ENCODE results near the gene FADS2.

Gene FADS2

DNA sequence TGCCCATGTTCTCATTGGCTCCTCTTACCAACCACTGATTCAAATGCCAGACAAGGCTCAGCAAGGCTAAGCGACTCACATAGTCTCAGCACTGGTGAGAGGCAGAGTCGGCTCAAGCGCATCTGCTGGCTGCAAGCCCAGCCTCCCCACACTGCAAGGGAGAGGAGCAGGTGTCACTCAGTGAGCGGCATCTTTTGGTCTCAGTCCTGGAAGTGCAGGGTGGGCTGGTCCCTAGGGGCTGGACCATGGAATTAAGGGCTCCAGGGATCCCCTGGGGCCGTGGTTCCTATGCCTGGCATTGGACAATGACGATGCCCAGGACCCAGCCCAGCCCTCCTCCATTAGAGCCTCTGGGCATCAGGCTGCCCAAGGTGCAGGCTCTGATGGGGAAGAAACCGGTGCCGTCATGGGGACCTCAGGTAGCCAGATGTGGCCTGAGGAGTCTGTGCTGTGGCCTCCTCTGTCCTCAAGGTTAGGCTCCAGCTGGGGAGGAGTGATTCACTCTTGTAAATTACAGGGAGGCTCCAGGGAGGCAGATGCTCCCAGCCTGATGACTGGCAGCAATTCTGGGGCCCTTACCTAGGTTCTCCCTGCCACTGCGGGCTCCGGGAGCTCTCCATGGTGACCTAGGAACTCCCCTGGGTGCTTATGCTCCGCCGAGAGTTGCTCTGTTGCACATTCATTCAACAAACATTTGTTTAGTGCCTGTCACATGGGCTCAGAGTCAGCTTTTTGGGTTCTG lies 28.0 kb downstream of the FADS2 start:
- H3K4me3 ChIP-seq (ENCODE audit: low read depth, low read length) = no peak overlapping the region
- no peak for DNase-seq (ENCODE audit: low read depth, low spot score)
- POLR2A ChIA-PET = no interaction called here
- TF ChIP-seq, protein P1, sequence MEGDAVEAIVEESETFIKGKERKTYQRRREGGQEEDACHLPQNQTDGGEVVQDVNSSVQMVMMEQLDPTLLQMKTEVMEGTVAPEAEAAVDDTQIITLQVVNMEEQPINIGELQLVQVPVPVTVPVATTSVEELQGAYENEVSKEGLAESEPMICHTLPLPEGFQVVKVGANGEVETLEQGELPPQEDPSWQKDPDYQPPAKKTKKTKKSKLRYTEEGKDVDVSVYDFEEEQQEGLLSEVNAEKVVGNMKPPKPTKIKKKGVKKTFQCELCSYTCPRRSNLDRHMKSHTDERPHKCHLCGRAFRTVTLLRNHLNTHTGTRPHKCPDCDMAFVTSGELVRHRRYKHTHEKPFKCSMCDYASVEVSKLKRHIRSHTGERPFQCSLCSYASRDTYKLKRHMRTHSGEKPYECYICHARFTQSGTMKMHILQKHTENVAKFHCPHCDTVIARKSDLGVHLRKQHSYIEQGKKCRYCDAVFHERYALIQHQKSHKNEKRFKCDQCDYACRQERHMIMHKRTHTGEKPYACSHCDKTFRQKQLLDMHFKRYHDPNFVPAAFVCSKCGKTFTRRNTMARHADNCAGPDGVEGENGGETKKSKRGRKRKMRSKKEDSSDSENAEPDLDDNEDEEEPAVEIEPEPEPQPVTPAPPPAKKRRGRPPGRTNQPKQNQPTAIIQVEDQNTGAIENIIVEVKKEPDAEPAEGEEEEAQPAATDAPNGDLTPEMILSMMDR (IDR thresholded peaks at IDR 0.05; ENCODE audit: insufficient read depth, low read length, missing control alignments) = no peak
- CTCF ChIA-PET = interaction anchor here (0.9 to 1.5 kb wide), 3 partner anchors 12 to 252 kb away, joined by 3 to 7 read pairs (median 3); no protein-coding TSS in a partner anchor

DNA sequence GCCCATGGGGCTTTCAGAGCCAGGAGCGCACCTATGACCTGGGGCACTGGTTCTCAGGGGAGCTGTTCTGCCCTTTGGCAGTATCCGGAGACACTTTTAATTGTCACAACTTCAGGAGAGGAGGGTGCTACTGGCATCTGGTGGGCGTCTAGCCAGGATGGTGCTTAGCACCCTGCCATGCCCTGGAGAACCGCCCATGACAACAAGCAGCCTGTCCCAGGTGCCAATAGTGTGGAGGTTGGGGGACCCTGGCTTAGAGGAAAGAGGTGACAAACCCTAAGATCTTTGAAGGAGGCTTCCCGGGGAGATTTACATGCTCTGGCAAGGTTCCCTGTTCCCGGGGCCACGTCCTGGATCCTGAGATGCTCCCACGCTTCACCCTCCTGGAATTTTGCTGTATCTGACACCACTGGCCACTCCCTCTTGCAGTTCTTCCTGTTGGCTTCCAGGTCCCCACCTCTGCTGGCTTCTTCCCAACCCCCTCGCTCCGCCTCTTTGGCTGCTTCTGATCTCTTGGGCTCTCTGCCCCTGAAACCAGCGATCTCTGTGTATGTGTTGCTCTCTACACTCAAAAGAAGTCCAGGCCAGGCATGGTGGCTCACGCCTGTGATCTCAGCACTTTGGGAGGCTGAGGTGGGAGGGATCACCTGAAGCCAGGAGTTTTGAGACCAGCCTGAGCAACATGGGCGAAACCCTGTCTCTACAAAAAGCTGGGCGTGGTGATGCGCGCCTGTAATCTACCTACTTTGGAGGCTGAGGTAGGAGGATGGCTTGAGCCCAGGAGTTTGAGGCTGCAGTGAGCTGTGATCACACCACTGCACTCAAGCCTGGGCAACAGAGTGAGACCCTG lies 32.2 kb downstream of the FADS2 start:
- CTCF ChIA-PET = interaction anchor here (0.6 to 2.5 kb wide), 2 partner anchors 10 to 66 kb away, joined by 3 to 10 read pairs; no protein-coding TSS in a partner anchor
- POLR2A ChIA-PET = no interaction called here
- H3K4me3 ChIP-seq (ENCODE audit: low read depth, low read length) = no peak overlapping the region
- DNase-seq (ENCODE audit: low read depth, low spot score) = no peak
- TF ChIP-seq, protein P1 (IDR thresholded peaks at IDR 0.05; ENCODE audit: insufficient read depth, low read length, missing control alignments) = no peak

DNA sequence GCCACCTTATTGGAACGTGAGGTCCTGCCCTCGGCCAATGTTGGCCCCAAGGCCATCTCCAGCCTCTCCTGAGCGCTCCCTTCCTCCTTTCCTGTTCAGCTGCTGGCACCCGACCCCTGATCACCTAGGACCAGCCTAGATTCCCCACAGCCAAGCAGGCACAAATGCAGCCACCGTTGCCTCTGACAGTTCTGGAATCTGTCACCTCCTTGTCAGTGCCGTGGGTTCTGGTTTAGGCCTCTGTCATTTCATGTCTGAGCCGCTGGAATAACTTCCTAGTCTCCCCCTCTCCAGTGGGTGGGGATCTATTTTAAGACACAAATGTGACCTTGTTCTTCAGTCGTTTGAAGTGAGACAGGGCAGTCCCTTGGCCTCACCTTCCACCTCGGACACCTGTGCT lies 33.5 kb downstream of the FADS2 start:
- POLR2A ChIA-PET = no interaction called here
- no peak for DNase-seq (ENCODE audit: low read depth, low spot score)
- CTCF ChIA-PET = interaction anchor here (2.5 kb wide), 1 partner anchor 9 kb away, joined by 10 read pairs; no protein-coding TSS in a partner anchor
- no peak overlapping the region for H3K4me3 ChIP-seq (ENCODE audit: low read depth, low read length)
- TF ChIP-seq, protein P1 (IDR thresholded peaks at IDR 0.05; ENCODE audit: insufficient read depth, low read length, missing control alignments) = no peak

DNA sequence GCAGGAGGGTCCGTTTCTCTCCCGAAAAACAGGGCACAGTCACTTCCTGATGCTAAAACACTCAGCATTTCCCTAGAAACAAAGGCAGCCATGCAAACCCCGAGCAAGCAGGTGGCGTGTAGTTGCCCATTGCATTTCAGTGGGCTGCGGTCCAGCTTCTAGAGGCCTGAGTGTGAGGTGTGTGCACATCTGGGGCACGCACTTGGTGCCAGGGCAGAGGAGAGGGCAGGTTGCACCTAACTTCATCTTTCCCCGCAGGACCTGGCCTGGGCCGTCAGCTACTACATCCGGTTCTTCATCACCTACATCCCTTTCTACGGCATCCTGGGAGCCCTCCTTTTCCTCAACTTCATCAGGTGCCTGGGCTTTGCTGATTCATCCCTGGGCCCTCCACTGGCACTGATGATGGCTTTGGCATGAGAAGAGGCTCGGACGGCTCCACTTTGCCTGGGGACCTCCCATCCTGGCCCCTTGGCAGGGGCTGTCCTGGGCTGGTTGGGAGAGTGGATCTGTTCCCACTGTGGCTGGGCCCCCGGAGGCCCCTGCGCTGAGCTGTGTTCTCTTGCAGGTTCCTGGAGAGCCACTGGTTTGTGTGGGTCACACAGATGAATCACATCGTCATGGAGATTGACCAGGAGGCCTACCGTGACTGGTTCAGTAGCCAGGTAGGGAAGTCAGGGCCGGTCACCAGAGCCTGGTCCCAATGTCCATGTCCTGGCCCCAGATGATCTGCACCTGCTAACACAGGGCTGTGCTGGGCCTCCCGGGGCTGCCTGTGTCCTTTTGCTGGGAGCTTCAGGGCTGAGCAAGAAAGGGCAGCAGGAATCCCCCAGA lies 34.8 kb downstream of the FADS2 start:
- TF ChIP-seq, protein P1 (IDR thresholded peaks at IDR 0.05; ENCODE audit: insufficient read depth, low read length, missing control alignments) = no peak
- ChIA-PET POLR2A (no interaction called here), CTCF (interaction anchor here (0.6 to 2.7 kb wide), 4 partner anchors 8 to 66 kb away, joined by 3 to 12 read pairs (median 7); no protein-coding TSS in a partner anchor)
- DNase-seq (ENCODE audit: low read depth, low spot score) = no peak
- H3K4me3 ChIP-seq (ENCODE audit: low read depth, low read length) = no peak overlapping the region

DNA sequence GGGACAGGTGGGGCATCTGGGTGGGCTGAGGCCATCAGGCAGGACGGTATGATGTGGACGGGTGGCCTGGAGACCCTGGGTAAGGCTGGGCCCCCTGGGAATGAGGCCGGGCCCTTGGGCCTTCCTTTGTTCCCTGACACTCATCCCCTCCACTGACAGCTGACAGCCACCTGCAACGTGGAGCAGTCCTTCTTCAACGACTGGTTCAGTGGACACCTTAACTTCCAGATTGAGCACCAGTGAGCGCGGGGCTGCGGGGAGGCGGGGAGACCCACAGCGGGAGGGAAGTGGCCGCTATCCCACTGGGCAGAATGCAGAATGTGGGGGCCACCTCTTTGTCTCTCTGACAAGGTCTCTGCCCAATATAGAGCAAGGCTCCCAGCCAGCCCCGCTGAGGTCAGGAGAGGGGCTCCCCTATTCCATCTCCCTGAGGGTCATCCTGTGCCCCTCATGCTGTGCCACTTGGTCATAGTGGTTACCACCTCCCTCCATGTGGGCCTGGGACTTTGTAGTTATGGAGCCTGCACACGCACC lies 35.5 kb downstream of the FADS2 start:
- TF ChIP-seq, protein P1 (IDR thresholded peaks at IDR 0.05; ENCODE audit: insufficient read depth, low read length, missing control alignments) = no peak
- ChIA-PET POLR2A (interaction anchor here (0.6 kb wide), 1 partner anchor 47 kb away, joined by 3 read pairs; no protein-coding TSS in a partner anchor), CTCF (interaction anchor here (0.6 to 2.7 kb wide), 6 partner anchors 9 to 244 kb away, joined by 3 to 12 read pairs (median 4); no protein-coding TSS in a partner anchor)
- no peak overlapping the region for H3K4me3 ChIP-seq (ENCODE audit: low read depth, low read length)
- DNase-seq (ENCODE audit: low read depth, low spot score) = no peak

Data from AG04449 (cell line).